K562 (cell line): ENCODE data around the gene ULK3. TPM values are rescaled to one million over a fixed set of nuclear protein-coding genes. Genes with fewer than 3 reads are reported as not detected.

ENCODE experiments used
- ESRRB ChIP-seq: fragments of 250-450 bp; sonication (Bioruptor Pico); IDR thresholded peaks from 2 replicates; pipeline ENCODE4 v1.5.0; 2020; ENCODE audit warnings: mild to moderate bottlenecking, moderate library complexity, borderline replicate concordance
- ETV1 ChIP-seq: fragments of 450-650 bp; conservative IDR thresholded peaks from 2 replicates; pipeline ENCODE4 v1.6.1; 2016; ENCODE audit warnings: missing genetic modification characterization, control low read depth, low read depth, missing compliant biosample characterization
- GTF2A2 ChIP-seq: IDR thresholded peaks from 2 replicates; pipeline ENCODE4 v1.6.1; 2016; ENCODE audit warnings: mild to moderate bottlenecking, missing genetic modification characterization, missing compliant biosample characterization
- L3MBTL2 ChIP-seq: fragments of 450-650 bp; IDR thresholded peaks from 2 replicates; pipeline ENCODE4 v1.6.1; 2016; ENCODE audit warnings: mild to moderate bottlenecking, moderate library complexity
- MAZ ChIP-seq, 2 experiments: fragments of 450-650 bp in 1 of 2; sonication (generic) in 1 of 2; formaldehyde crosslinking; IDR thresholded peaks in 1 of 2; conservative IDR thresholded peaks in 1 of 2; 2 replicates each; pipeline versions ENCODE4 v1.4.0 to v1.5.0; 2020; ENCODE audit warnings: mild to moderate bottlenecking in 1 of 2, missing genetic modification reagents in 1 of 2
- RBFOX2 ChIP-seq: fragments of 200-400 bp; formaldehyde crosslinking; IDR thresholded peaks from 2 replicates; pipeline ENCODE4 v1.6.1; 2017; ENCODE audit warnings: low read depth, mild to moderate bottlenecking, low read length, moderate library complexity
- SIN3A ChIP-seq, 2 experiments: fragments of 150-350 bp in 1 of 2; IDR thresholded peaks; 2 replicates each; pipeline ENCODE4 v1.6.1; 2011 to 2016; ENCODE audit warnings: borderline replicate concordance in 2 of 2, low read depth in 2 of 2, low read length in 2 of 2, mild to moderate bottlenecking in 2 of 2, moderate library complexity in 2 of 2; ENCODE audit not compliant: control insufficient read depth in 1 of 2
- TCF7L2 ChIP-seq: fragments of 150-350 bp; IDR thresholded peaks from 2 replicates; pipeline ENCODE4 v1.6.1; 2016; ENCODE audit warnings: low read depth, mild to moderate bottlenecking, low read length, moderate library complexity
- ZNF589 ChIP-seq: fragments of 200-800 bp; sonication (Bioruptor generic); IDR thresholded peaks from 2 replicates; pipeline ENCODE4 v1.6.1; 2016; ENCODE audit warnings: low read depth, missing genetic modification characterization, missing compliant biosample characterization
- ZNF766 ChIP-seq: fragments of 200-800 bp; sonication (Bioruptor generic); conservative IDR thresholded peaks from 2 replicates; pipeline ENCODE4 v1.6.1; 2016; ENCODE audit warnings: missing genetic modification characterization, missing compliant biosample characterization
- polyA plus RNA-seq, 8 experiments: library from polyadenylated mRNA; depleted of rRNA in 4 of 8; stranded (reverse) in 5 of 8; unstranded in 3 of 8; fragments of >200 nt; fragmentation: Nextera tagmentation in 2 of 8; fragmentation: Illumina TruSeq in 1 of 8; extraction: Ambion mirVana in 2 of 8; extraction: Trizol in 1 of 8; gene quantifications; 2 replicates each; pipeline versions ENCODE4 v1.2.1 to v1.2.3, GENCODE V29; 2011 to 2014; ENCODE audit warnings: inconsistent platforms in 1 of 8, missing spikeins in 1 of 8
- total RNA-seq, 7 experiments: library from RNA; depleted of rRNA in 6 of 7; stranded (reverse); fragments of >200 nt in 6 of 7; fragmentation: Illumina TruSeq in 2 of 7; extraction: Trizol in 2 of 7; gene quantifications; 2 replicates each; pipeline versions ENCODE4 v1.2.1 to v1.2.3, GENCODE V29; 2011 to 2021; ENCODE audit warnings: low replicate concordance in 1 of 7
- TF ChIP-seq, protein P1 (sequence below): fragments of 450-650 bp; IDR thresholded peaks from 2 replicates; pipeline ENCODE4 v1.7.0; 2016; ENCODE audit warnings: borderline replicate concordance
- TF ChIP-seq, protein P2 (sequence below): sonication (generic); formaldehyde crosslinking; IDR thresholded peaks from 2 replicates; pipeline ENCODE4 v1.8.1; 2023; ENCODE audit warnings: mild to moderate bottlenecking, missing genetic modification reagents
- TF ChIP-seq, protein P3 (sequence below): IDR thresholded peaks from 2 replicates; pipeline ENCODE4 v1.6.1; 2011; ENCODE audit warnings: borderline replicate concordance, low read depth, mild to moderate bottlenecking, moderate library complexity, low read length; ENCODE audit not compliant: insufficient read depth, poor library complexity, severe bottlenecking
- TF ChIP-seq, protein P4 (sequence below): fragments of 450-650 bp; formaldehyde crosslinking; IDR thresholded peaks from 2 replicates; pipeline ENCODE4 v1.4.0; 2022; ENCODE audit warnings: missing genetic modification characterization
- TF ChIP-seq, protein P5 (sequence below): fragments of 450-650 bp; IDR thresholded peaks from 2 replicates; pipeline ENCODE4 v1.6.1; 2014; ENCODE audit warnings: low read depth, mild to moderate bottlenecking, moderate library complexity, borderline replicate concordance

ULK3 gene
- total and polyA plus RNA-seq, 9 of the 15 experiments (the other 6 are each of a cell fraction or from before 2014, with no cell fraction given): 0.68 to 68.0 (median 34.9) TPM

DNA sequence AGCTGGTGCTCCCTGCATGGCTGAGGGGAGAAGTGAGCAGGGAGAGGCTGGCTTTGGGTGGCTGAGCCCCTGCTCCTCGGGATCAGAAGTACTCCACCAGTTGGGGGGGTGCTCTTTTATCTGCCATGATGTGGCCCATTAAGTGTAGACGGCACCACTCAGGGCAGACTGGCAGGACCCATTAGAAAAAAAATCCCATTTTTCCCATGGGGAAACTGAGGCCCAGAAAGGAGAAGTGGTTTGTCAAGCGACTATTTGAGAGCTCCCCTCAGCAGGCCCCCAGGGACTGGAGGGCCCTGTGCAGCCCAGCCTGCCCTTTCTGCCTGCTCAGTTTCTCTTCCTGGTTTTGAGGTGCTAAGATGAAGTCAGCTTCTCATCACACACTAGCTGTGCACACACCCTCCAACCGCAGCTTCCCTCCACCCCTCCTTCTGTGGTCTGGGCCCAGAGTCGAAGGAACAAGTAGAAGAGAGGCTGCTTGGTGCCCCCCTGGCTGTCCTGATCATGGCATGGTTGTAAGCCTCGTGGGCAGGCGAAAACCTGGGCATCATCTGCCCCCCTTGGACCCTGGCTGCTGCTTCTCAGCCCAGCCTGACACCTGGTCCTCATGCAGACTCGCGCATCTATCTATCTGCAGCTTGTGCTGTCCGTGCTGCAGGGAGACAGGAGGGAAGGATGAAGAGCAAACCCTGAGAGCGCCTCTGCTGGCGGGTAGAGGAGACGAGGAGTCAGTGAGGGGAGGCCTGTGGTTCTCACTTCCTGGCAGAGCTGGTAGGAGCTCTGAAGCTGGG lies 55.5 kb downstream of the ULK3 start (continued):
- TF ChIP-seq, protein P1, sequence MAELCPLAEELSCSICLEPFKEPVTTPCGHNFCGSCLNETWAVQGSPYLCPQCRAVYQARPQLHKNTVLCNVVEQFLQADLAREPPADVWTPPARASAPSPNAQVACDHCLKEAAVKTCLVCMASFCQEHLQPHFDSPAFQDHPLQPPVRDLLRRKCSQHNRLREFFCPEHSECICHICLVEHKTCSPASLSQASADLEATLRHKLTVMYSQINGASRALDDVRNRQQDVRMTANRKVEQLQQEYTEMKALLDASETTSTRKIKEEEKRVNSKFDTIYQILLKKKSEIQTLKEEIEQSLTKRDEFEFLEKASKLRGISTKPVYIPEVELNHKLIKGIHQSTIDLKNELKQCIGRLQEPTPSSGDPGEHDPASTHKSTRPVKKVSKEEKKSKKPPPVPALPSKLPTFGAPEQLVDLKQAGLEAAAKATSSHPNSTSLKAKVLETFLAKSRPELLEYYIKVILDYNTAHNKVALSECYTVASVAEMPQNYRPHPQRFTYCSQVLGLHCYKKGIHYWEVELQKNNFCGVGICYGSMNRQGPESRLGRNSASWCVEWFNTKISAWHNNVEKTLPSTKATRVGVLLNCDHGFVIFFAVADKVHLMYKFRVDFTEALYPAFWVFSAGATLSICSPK: no peak
- no peak for TF ChIP-seq ESRRB (CRISPR knock-in tag)
- TF ChIP-seq, protein P2, sequence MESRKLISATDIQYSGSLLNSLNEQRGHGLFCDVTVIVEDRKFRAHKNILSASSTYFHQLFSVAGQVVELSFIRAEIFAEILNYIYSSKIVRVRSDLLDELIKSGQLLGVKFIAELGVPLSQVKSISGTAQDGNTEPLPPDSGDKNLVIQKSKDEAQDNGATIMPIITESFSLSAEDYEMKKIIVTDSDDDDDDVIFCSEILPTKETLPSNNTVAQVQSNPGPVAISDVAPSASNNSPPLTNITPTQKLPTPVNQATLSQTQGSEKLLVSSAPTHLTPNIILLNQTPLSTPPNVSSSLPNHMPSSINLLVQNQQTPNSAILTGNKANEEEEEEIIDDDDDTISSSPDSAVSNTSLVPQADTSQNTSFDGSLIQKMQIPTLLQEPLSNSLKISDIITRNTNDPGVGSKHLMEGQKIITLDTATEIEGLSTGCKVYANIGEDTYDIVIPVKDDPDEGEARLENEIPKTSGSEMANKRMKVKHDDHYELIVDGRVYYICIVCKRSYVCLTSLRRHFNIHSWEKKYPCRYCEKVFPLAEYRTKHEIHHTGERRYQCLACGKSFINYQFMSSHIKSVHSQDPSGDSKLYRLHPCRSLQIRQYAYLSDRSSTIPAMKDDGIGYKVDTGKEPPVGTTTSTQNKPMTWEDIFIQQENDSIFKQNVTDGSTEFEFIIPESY (CRISPR knock-in tag): 0 out of 2 replicates have a peak, but pooled peaks have one; percentile 35
- peak; percentile 33 for TF ChIP-seq RBFOX2
- TF ChIP-seq, protein P3, sequence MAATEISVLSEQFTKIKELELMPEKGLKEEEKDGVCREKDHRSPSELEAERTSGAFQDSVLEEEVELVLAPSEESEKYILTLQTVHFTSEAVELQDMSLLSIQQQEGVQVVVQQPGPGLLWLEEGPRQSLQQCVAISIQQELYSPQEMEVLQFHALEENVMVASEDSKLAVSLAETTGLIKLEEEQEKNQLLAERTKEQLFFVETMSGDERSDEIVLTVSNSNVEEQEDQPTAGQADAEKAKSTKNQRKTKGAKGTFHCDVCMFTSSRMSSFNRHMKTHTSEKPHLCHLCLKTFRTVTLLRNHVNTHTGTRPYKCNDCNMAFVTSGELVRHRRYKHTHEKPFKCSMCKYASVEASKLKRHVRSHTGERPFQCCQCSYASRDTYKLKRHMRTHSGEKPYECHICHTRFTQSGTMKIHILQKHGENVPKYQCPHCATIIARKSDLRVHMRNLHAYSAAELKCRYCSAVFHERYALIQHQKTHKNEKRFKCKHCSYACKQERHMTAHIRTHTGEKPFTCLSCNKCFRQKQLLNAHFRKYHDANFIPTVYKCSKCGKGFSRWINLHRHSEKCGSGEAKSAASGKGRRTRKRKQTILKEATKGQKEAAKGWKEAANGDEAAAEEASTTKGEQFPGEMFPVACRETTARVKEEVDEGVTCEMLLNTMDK: peak; percentile 72
- TF ChIP-seq ETV1 (tag): no peak
- TF ChIP-seq TCF7L2: no peak
- TF ChIP-seq, protein P4, sequence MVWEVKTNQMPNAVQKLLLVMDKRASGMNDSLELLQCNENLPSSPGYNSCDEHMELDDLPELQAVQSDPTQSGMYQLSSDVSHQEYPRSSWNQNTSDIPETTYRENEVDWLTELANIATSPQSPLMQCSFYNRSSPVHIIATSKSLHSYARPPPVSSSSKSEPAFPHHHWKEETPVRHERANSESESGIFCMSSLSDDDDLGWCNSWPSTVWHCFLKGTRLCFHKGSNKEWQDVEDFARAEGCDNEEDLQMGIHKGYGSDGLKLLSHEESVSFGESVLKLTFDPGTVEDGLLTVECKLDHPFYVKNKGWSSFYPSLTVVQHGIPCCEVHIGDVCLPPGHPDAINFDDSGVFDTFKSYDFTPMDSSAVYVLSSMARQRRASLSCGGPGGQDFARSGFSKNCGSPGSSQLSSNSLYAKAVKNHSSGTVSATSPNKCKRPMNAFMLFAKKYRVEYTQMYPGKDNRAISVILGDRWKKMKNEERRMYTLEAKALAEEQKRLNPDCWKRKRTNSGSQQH (CRISPR knock-in tag): no peak
- 0 out of 2 replicates have a peak, but pooled peaks have one; percentile 16 for TF ChIP-seq L3MBTL2
- peak in 1 of 2 experiments; percentile 50; a peak in 1 of 4 replicates for TF ChIP-seq MAZ (CRISPR knock-in tag; conservative IDR thresholded peaks at IDR 0.05 in 1 of 2, IDR thresholded peaks at IDR 0.05 in 1 of 2)
- TF ChIP-seq, protein P5, sequence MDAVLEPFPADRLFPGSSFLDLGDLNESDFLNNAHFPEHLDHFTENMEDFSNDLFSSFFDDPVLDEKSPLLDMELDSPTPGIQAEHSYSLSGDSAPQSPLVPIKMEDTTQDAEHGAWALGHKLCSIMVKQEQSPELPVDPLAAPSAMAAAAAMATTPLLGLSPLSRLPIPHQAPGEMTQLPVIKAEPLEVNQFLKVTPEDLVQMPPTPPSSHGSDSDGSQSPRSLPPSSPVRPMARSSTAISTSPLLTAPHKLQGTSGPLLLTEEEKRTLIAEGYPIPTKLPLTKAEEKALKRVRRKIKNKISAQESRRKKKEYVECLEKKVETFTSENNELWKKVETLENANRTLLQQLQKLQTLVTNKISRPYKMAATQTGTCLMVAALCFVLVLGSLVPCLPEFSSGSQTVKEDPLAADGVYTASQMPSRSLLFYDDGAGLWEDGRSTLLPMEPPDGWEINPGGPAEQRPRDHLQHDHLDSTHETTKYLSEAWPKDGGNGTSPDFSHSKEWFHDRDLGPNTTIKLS: no peak
- no peak for TF ChIP-seq ZNF766 (CRISPR knock-in tag)
- no peak for TF ChIP-seq SIN3A (IDR thresholded peaks at IDR 0.05; ENCODE audit: borderline replicate concordance in 2 of 2, control insufficient read depth in 1 of 2, low read depth in 2 of 2, low read length in 2 of 2)
- TF ChIP-seq GTF2A2 (tag): no peak
- no peak for TF ChIP-seq ZNF589 (CRISPR knock-in tag)
